K562 treated with DMSO at 1 percent for 48 hours (cell line): ENCODE data around the gene ZNF629. TPM values are rescaled to one million over a fixed set of nuclear protein-coding genes. Genes with fewer than 3 reads are reported as not detected.

Experiments
- total RNA-seq: library from RNA; unstranded; fragments of 300-600 nt; gene quantifications from 2 replicates; pipeline ENCODE4 v1.2.3, GENCODE V29; 2022; ENCODE audit warnings: low replicate concordance; ENCODE audit errors: extremely low read depth

The ZNF629 gene
- total RNA-seq: not detected in 2 replicates

GRCh38 chr16:30786936-30787612 lies at the start of gene ZNF629:
Gene ZNF629 (minus strand): TSS chr16:30787205. CDS start chr16:30784482, 2,723 bp downstream.

GRCh38 chr16:30761928-30762902 lies 24.8 kb downstream of the ZNF629 start, which contains the start of the genes CFAP119 and RNF40:
Gene CFAP119 (minus strand): TSS chr16:30762062. CDS start chr16:30761748, 314 bp downstream.
Gene RNF40 (plus strand): TSS chr16:30762322. CDS start chr16:30762546, 224 bp downstream.

DNA sequence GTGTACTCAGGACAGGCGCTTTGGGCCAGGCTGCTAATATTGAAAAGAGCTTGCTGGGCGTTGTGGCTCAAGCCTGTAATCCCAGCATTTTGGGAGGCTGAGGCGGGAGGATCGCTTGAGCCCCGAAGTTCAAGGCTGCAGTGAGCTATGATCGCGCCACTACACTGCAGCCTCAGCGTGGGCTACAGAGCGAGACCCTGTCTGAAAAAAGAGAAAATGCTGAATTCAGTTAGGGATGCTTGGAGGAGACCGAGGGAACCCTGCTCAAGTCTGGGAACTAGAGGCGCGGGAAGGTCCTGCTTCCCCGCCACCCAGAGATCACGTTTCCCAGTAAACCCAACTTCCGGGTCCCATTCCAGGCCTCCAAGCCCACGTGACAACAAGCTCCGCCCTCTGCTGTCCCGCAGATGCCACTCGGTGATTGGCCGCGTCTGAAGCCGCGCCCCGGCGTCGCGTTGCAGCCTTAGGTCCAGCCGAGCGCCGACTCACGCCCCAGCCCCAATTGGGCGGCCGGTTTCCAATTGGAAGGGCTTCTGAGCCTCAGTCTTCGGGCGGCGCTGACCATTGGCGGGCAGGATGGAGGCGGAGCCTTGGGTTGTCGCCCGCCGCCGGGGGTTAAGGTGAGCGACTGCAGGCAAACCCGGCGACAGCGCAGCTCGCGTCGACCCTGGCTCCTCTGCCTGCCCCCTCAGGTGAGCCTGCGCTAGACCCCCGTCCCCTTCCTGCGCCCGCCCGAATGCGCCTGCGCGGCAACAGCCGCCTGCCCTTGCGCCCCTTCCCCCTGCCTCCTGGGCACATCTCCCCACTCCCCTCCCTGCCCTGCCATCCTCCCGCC lies 39.0 kb downstream of the ZNF629 start, which contains the start of gene PHKG2:
Gene PHKG2 (plus strand): TSS at position 627 of the 835 bp plus-strand sequence. CDS start 396 bp downstream, outside the sequence.

Other genes starting within 250 kb of the ZNF629 start
- not detected in 2 replicates for gene ZNF764, start 228.8 kb downstream of the ZNF629 start, total RNA-seq
- not detected in 2 replicates for gene ZNF688, start 215.5 kb downstream of the ZNF629 start, total RNA-seq
- gene ZNF785, start 201.5 kb downstream of the ZNF629 start, total RNA-seq: not detected in 2 replicates
- gene ZNF689, start 176.8 kb downstream of the ZNF629 start, total RNA-seq: not detected in 2 replicates
- gene PRR14, start 136.2 kb downstream of the ZNF629 start, total RNA-seq: not detected in 2 replicates
- not detected in 2 replicates for gene FBRS, start 128.8 kb downstream of the ZNF629 start, total RNA-seq
- gene SRCAP, start 88.0 kb downstream of the ZNF629 start, total RNA-seq: not detected in 2 replicates
- gene PHKG2, start 38.8 kb downstream of the ZNF629 start, total RNA-seq: not detected in 2 replicates
- not detected in 2 replicates for gene CFAP119, start 25.1 kb downstream of the ZNF629 start, total RNA-seq
- not detected in 2 replicates for gene RNF40, start 24.9 kb downstream of the ZNF629 start, total RNA-seq
- gene BCL7C, start 106.9 kb upstream of the ZNF629 start, total RNA-seq: not detected in 2 replicates
- not detected in 2 replicates for gene CTF1, start 109.4 kb upstream of the ZNF629 start, total RNA-seq
- not detected in 2 replicates for gene FBXL19, start 136.4 kb upstream of the ZNF629 start, total RNA-seq
- gene ORAI3, start 161.9 kb upstream of the ZNF629 start, total RNA-seq: not detected in 2 replicates
- not detected in 2 replicates for gene SETD1A, start 170.5 kb upstream of the ZNF629 start, total RNA-seq
- not detected in 2 replicates for gene HSD3B7, start 198.0 kb upstream of the ZNF629 start, total RNA-seq
- gene STX1B, start 223.4 kb upstream of the ZNF629 start, total RNA-seq: not detected in 2 replicates
- not detected in 2 replicates for gene STX4, start 246.4 kb upstream of the ZNF629 start, total RNA-seq